Suprapubic skin (tissue), 3 donors: Measurements from ENCODE around the gene CLSTN3.

Experiments used
- POLR2A ChIP-seq, 2 donors: fragments of 450-650 bp; IDR thresholded peaks; one replicate each; pipeline ENCODE4 v1.6.1; 2017; ENCODE audit warnings: antibody characterized with exemption in 2 of 2, mild to moderate bottlenecking in 2 of 2, moderate library complexity in 2 of 2
- TF ChIP-seq, protein P1 (sequence below), 2 donors: fragments of 200-600 bp in 1 of 2; fragments of 450-650 bp in 1 of 2; sonication (generic) in 1 of 2; IDR thresholded peaks; one replicate each; pipeline ENCODE4 v1.5.1; 2016 to 2019; ENCODE audit warnings: antibody characterized with exemption in 2 of 2, mild to moderate bottlenecking in 1 of 2, moderate library complexity in 1 of 2

DNA sequence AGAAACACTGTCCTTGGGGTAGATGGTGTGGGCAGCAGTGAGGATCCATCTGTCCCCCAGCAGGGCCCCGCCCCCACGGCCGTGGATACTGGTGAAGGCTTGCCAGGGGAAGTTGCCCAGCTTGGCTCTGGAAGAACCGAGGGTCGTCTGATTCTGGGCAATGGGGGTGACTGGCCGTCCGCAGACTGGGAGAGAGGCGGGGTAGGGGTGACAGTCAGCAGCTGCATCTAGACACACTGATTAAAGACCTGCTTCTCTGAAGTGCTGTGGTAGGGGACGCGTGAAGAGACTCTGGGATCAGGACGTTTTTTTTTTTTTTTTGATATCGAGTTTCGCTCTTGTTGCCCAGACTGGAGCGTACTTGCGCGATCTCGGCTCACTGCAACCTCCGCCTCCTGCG, 33.2 kb upstream of the CLSTN3 start:
- TF ChIP-seq, protein P1, sequence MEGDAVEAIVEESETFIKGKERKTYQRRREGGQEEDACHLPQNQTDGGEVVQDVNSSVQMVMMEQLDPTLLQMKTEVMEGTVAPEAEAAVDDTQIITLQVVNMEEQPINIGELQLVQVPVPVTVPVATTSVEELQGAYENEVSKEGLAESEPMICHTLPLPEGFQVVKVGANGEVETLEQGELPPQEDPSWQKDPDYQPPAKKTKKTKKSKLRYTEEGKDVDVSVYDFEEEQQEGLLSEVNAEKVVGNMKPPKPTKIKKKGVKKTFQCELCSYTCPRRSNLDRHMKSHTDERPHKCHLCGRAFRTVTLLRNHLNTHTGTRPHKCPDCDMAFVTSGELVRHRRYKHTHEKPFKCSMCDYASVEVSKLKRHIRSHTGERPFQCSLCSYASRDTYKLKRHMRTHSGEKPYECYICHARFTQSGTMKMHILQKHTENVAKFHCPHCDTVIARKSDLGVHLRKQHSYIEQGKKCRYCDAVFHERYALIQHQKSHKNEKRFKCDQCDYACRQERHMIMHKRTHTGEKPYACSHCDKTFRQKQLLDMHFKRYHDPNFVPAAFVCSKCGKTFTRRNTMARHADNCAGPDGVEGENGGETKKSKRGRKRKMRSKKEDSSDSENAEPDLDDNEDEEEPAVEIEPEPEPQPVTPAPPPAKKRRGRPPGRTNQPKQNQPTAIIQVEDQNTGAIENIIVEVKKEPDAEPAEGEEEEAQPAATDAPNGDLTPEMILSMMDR (IDR thresholded peaks at IDR 0.05), result no peak
- no peak for TF ChIP-seq POLR2A (IDR thresholded peaks at IDR 0.05)
